HFFc6 (cell line): ENCODE measurements around the gene TTC31. TPM values are rescaled to one million over a fixed set of nuclear protein-coding genes. Genes with fewer than 3 reads are reported as not detected.
A peak's percentile ranks its signal among the peaks of the same experiment; 100 is the strongest.

Source experiments
- DNase-seq: peaks from one replicate; pipeline ENCODE4 v3.0.0-alpha.2; 2018
- H3K27ac Mint-ChIP-seq: 2 replicates; pipeline ENCODE4 v1.8.0; 2020; ENCODE audit warnings: mild to moderate bottlenecking, mixed read lengths
- H3K27me3 Mint-ChIP-seq: 2 replicates; pipeline ENCODE4 v1.8.0; 2021; ENCODE audit warnings: mild to moderate bottlenecking, moderate library complexity, mixed read lengths; ENCODE audit not compliant: insufficient read depth
- H3K36me3 Mint-ChIP-seq: 2 replicates; pipeline ENCODE4 v1.8.0; 2021; ENCODE audit warnings: low read depth, mixed read lengths
- H3K4me1 Mint-ChIP-seq: 2 replicates; pipeline ENCODE4 v1.8.0; 2020; ENCODE audit warnings: low read depth, mixed read lengths
- H3K4me3 Mint-ChIP-seq: 2 replicates; pipeline ENCODE4 v1.8.0; 2020; ENCODE audit warnings: mild to moderate bottlenecking, moderate library complexity, mixed read lengths
- H3K9me3 Mint-ChIP-seq: 2 replicates; pipeline ENCODE4 v1.8.0; 2020; ENCODE audit warnings: mild to moderate bottlenecking, mixed read lengths
- total RNA-seq, 6 experiments: library from RNA; stranded (reverse); fragmentation: NEBNext Ultra II Directional; extraction: Animal tissue kit (Norgen Biotek cat#: 25700); gene quantifications; 2 replicates in 1 of 6; 3 replicates in 5 of 6; pipeline ENCODE4 v1.2.3, GENCODE V29; 2021
- TF ChIP-seq, protein P1 (sequence below): fragments of 200-600 bp; sonication (generic); IDR thresholded peaks from 2 replicates; pipeline ENCODE4 v1.5.0; 2021; ENCODE audit warnings: antibody characterized with exemption, mild to moderate bottlenecking

TTC31 gene
- total RNA-seq, 6 experiments from 2014 or later, result 14.3 to 17.4 (median 16.7) TPM

DNA sequence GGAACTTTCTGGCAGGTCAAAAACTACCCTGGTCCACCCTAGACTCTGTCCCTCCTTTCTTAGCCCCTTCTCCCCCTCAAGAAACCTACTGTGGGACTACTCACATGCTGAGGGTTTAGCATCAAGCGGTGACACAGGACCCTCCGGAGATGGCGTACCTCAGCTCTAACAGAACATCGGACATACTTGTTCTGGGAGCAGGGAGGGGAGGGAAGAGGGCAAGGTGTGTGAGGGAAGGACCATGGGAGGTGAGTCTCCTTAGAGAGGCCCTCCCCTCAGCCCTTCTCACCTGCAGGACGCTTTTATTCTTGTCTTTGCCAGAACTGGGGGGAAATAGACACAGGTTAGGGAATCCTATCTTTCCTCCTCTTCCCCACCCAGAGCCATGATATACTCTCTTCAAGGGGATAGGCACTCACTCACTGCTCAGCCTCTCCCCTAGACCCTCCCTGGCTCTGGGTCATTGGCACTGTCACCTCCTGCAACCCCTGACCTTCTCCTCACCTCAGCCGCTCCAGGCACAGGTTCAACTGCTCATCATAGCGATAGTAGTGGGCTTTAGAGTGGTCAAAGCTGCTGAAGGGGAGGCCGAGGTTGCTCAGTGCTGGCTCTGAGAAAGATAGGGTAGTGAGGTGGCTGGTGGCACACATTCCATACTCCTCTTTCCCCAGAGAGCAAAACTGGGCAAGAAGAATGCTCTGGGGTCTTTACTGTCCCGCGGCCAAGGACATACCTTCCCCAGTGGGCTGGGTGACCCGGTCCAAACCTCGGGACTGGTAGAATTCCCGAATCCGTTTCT, 22.8 kb downstream of the TTC31 start:
- H3K9me3 Mint-ChIP-seq, result no peaks in the 10 kb centered on the region
- H3K27ac Mint-ChIP-seq, result no peak overlapping the region
- DNase-seq, result no peak
- H3K4me3 Mint-ChIP-seq, result peak overlapping the region; percentile 98
- TF ChIP-seq, protein P1, sequence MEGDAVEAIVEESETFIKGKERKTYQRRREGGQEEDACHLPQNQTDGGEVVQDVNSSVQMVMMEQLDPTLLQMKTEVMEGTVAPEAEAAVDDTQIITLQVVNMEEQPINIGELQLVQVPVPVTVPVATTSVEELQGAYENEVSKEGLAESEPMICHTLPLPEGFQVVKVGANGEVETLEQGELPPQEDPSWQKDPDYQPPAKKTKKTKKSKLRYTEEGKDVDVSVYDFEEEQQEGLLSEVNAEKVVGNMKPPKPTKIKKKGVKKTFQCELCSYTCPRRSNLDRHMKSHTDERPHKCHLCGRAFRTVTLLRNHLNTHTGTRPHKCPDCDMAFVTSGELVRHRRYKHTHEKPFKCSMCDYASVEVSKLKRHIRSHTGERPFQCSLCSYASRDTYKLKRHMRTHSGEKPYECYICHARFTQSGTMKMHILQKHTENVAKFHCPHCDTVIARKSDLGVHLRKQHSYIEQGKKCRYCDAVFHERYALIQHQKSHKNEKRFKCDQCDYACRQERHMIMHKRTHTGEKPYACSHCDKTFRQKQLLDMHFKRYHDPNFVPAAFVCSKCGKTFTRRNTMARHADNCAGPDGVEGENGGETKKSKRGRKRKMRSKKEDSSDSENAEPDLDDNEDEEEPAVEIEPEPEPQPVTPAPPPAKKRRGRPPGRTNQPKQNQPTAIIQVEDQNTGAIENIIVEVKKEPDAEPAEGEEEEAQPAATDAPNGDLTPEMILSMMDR, result no peak
- H3K36me3 Mint-ChIP-seq, result peaks cover 22% of the 10 kb centered on the region
- H3K4me1 Mint-ChIP-seq, result peaks cover 59% of the 10 kb centered on the region
- H3K27me3 Mint-ChIP-seq, result peaks cover 12% of the 10 kb centered on the region

DNA sequence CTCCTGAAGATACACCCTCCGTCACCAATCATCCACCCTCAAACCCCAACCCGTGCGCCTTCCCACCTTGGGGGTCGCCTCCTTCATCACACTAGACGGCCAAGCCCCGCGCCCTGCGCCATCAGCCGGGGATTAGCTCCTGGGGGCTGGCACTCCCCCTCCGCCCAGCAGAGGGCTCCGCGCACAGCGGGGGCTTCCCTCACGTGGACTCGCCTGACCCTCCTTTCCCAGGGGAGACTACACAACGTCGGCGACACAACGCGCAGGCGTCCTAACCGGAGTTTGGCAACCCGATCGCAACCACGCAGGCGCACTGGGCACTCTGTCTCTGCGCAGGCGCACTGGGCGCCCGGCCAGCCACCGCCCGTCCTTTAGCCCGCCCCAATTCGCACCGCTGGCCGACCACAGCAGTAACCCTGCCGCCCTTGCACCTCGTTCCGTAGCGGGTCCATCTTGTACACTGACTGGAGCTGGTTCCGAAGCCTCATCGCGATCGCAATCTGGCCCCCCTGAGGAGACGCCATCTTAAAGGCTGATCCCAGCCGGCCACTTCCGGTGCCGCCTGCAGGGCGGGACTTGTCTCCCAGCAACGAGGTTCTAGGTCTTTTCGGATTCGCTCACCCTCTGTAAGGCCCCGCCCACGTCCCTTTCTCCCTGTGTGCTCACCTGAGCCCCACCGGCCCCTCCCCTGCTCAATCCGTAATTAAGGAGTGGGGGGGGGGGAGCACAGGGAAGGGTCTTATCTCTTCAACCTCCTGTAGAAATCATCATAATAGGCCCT, 24.5 kb downstream of the TTC31 start, which contains the start of gene PCGF1:
TSS of gene PCGF1 (minus strand) at position 551 of the 781 bp plus-strand sequence. CDS start at position 524, 27 bp downstream.
- peak; percentile 95 for DNase-seq
- Mint-ChIP-seq H3K27ac (peak within 1 kb of the TSS; percentile 100), H3K36me3 (peaks cover 22% of the 10 kb centered on the region), H3K4me1 (peaks cover 69% of the 10 kb centered on the region), H3K4me3 (peak within 1 kb of the TSS; percentile 98), H3K27me3 (peaks cover 15% of the 10 kb centered on the region), H3K9me3 (no peaks in the 10 kb centered on the region)
- TF ChIP-seq, protein P1, result peak; percentile 70

DNA sequence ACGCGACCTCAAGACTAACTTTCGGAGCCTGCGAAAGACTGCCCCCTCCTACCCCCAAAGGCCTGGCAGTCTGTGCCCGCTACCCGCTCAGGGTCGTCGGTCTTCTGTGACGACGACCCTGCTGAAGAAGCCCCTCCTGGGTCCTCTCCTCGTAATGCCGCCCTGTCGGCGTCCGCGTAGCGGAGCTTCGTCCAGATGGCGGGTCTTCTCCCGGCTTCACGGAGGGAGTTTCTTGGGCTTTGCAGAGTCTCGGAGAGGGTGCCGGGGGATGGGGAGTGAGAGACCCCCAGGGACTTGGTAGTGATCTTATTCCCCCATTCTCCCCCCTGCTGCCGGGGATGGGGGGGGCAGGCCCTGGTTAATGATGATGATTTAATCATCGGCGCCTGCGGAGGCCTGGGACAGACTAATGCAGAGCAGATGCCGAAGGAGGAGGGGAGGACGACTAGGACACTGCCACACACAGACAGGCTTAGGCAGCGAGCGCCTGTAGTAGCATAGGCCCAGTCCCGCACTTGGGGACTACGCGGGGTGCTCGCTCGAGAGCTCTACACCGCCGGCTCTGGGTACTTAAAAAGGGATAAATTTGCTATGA, 25.1 kb downstream of the TTC31 start:
- Mint-ChIP-seq H3K27ac (peak overlapping the region; percentile 100), H3K9me3 (no peaks in the 10 kb centered on the region), H3K36me3 (peaks cover 22% of the 10 kb centered on the region), H3K4me3 (peak overlapping the region; percentile 98), H3K27me3 (peaks cover 17% of the 10 kb centered on the region), H3K4me1 (peaks cover 63% of the 10 kb centered on the region)
- DNase-seq, result peak; percentile 58
- TF ChIP-seq, protein P1, result no peak

DNA sequence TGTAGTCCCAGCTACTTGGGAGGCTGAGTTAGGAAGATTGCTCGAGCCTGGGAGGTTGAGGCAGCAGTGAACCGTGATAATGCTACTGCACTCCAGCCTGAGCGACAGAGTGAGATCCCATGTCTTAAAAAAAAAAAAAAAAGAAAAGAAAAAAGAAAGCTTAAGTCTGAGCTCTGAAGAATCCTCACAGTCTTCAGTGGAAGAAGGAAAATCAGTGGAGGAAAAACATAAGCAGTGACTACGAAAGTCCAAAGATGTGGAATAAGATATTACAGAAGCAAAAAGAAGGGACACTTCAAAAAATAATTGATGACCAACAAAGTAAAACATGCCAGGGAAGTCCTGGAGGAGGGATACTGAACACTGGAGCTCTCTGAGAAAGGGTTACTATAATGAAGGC, 27.4 kb downstream of the TTC31 start:
- H3K4me3 Mint-ChIP-seq, result no peak overlapping the region
- peaks cover 8% of the 10 kb centered on the region for H3K36me3 Mint-ChIP-seq
- no peaks in the 10 kb centered on the region for H3K9me3 Mint-ChIP-seq
- H3K4me1 Mint-ChIP-seq, result peaks cover 42% of the 10 kb centered on the region
- DNase-seq, result no peak
- peaks cover 24% of the 10 kb centered on the region for H3K27me3 Mint-ChIP-seq
- H3K27ac Mint-ChIP-seq, result no peak overlapping the region
- TF ChIP-seq, protein P1, result no peak

DNA sequence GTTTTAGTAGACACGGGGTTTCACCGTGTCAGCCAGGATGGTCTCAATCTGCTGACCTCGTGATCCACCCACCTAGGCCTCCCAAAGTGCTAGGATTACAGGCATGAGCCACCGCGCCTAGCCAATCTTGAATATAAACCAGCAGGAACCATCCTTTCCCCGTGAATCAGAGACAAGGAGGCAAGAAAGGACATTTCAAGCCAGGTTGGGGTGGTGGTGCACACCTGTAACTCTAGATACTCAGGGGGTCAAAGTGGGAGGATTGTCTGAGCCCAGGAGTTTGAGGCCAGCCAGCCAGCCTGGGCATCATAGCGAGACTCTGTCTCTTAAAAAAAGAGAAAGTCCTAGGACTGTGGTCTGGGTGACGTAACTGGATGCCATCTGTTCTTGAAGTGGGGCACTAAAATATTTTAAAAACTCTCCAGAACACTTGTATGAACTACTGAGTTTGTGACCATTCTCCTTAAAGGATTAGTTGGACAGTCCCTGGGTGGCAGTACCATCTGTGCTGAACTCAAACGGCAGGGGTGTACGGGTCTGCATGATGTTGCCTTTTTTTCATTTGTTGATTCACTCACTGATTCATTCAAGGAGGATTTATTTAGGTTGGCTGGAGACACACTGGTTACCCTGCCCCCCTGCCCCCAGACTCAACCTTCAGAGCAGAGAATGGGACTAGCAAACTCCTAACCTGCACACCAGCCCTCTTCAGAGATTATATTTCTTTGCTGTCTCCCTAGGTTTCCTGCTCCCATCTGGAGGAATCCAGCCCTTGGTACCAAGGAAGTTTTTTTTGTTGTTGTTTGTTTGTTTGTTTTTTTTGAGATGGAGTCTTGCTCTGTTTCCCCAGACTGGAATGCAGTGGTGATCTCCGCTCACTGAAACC, 28.5 kb downstream of the TTC31 start:
- peaks cover 29% of the 10 kb centered on the region for H3K27me3 Mint-ChIP-seq
- peaks cover 6% of the 10 kb centered on the region for H3K36me3 Mint-ChIP-seq
- H3K27ac Mint-ChIP-seq, result no peak overlapping the region
- peaks cover 33% of the 10 kb centered on the region for H3K4me1 Mint-ChIP-seq
- DNase-seq, result no peak
- TF ChIP-seq, protein P1, result no peak
- H3K4me3 Mint-ChIP-seq, result no peak overlapping the region; the same call in 1 of the 2 replicates
- no peaks in the 10 kb centered on the region for H3K9me3 Mint-ChIP-seq
